Gastrocnemius medialis (tissue), 4 donors: ENCODE results near the gene KATNAL2.

Experiments used
- CTCF ChIP-seq, 5 experiments: fragments of 450-650 bp in 3 of 5; fragments of 200-600 bp in 2 of 5; sonication (generic) in 2 of 5; IDR thresholded peaks in 4 of 5; conservative IDR thresholded peaks in 1 of 5; 1 replicate in 4 of 5; 2 replicates in 1 of 5; pipeline ENCODE4 v1.5.1; 2016 to 2019; ENCODE audit warnings: antibody characterized with exemption in 5 of 5, mild to moderate bottlenecking in 3 of 5, moderate library complexity in 3 of 5
- POLR2A ChIP-seq, 2 donors: fragments of 450-650 bp; IDR thresholded peaks; one replicate each; pipeline ENCODE4 v1.6.1; 2017; ENCODE audit warnings: antibody characterized with exemption in 2 of 2, mild to moderate bottlenecking in 2 of 2, moderate library complexity in 2 of 2

DNA sequence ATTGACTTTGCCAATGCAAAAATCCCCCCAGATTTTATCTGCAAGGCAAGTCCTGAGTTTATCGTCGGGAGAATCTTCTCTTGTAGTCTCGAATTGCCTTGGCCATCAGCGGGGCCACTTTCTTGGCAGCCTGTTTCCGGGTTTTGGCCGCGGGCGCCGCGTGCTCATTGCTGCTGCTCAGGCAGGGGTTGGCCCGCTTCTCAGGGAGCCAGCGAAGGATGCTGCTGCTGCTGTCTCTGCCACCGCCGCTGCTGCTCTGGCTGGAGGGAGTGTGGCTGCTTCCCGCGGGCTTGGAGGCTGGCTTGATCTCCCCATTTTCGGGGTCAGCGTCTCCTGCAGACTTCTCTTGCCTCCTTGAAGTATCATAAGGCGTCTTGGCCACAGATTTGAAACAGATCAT is 115.5 kb downstream of the KATNAL2 start:
- TF ChIP-seq CTCF (IDR thresholded peaks at IDR 0.05 in 4 of 5, conservative IDR thresholded peaks at IDR 0.05 in 1 of 5) (no peak), POLR2A (IDR thresholded peaks at IDR 0.05) (no peak)
